Right atrium auricular region (tissue), 2 donors: ENCODE data around the gene MAN1A2. TPM values are rescaled to one million over a fixed set of nuclear protein-coding genes. Genes with fewer than 3 reads are reported as not detected.

Experiments
- DNase-seq: peaks from one replicate; pipeline ENCODE4 v3.0.0-alpha.2; 2019; ENCODE audit warnings: low spot score
- H3K27ac ChIP-seq, 2 donors: fragments of 200-600 bp; sonication (generic); 1 replicate in 1 of 2; 2 replicates in 1 of 2; pipeline ENCODE4 v1.5.1; 2016 to 2019
- H3K27me3 ChIP-seq, 2 donors: fragments of 200-600 bp; sonication (generic); one replicate each; pipeline versions ENCODE4 v1.5.1 to v1.6.0; 2017 to 2019
- H3K36me3 ChIP-seq: fragments of 200-600 bp; sonication (generic); one replicate; pipeline ENCODE4 v1.5.1; 2016
- H3K4me1 ChIP-seq, 2 donors: fragments of 200-600 bp; sonication (generic); one replicate each; pipeline versions ENCODE4 v1.5.1 to v1.6.0; 2017 to 2019
- H3K4me3 ChIP-seq, 2 donors: fragments of 200-600 bp; sonication (generic); 1 replicate in 1 of 2; 2 replicates in 1 of 2; pipeline ENCODE4 v1.5.1; 2017 to 2019; ENCODE audit warnings: mild to moderate bottlenecking in 1 of 2, moderate library complexity in 1 of 2
- H3K9me3 ChIP-seq, 2 donors: fragments of 200-600 bp; sonication (generic); one replicate each; pipeline ENCODE4 v1.5.1; 2019
- total RNA-seq, 2 donors: library from RNA; depleted of rRNA; stranded (reverse); fragments of >200 nt; gene quantifications; one replicate each; pipeline ENCODE4 v1.1.0, GENCODE V29; 2016
- TF ChIP-seq, protein P1 (sequence below), 2 donors: fragments of 200-600 bp; sonication (generic); IDR thresholded peaks; one replicate each; pipeline ENCODE4 v1.5.1; 2019; ENCODE audit warnings: antibody characterized with exemption in 2 of 2

MAN1A2 gene
- 10 to 100 TPM; 26.7 to 52.7 TPM for total RNA-seq

DNA sequence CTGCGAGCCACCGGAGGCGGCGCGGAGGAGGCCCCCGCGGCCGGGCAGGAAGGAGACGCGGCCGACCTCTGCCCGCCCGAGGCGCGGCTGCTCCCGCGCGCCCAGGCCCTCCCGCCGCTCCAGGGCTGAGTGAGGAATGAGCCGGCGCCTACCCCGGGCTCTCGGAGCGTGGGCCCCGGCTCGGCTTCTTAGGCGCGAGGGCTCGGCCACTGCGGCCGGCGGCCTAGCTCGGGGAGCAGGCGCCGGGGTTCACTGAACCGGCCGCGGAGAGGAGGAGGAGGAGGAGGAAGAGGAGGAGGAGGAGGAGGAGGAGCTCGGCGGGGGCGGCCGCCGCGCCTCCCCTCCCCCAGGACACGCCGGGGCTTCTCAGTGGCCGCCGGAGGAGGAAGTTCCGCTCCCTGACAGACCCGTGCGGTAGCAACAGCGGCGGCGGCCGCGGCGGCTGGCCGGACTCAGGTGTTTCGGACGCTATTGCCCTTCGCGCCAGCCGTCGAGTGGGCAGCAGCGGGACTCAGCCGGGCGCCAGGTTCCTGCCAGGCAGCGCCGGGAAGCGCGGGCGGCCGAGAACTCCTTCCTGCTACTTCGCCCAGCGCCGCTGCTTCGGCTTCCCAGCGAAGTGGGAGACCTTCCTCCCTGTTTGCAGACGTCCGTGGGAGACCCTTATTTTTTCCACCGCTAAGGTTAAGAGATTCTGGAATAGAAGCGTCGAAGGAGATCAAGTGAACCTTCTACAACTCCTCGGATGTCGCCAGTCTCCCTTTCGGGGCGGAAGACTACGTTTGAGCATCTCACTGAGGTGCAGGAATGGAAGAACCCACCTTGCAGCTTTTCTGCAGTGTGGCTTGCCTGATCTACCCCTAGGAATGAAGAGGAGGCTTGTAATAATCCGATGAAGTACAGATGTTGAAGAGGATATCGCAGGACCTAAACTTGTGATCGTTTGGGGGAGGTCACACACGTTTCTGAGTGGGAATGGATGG is at the start of gene MAN1A2:
TSS of gene MAN1A2 (plus strand) at position 404 of the 980 bp plus-strand sequence. CDS start 735 bp downstream, outside the sequence.
- Histone ChIP-seq H3K36me3 (no peaks in the 10 kb centered on the region), H3K27ac (peak within 1 kb of the TSS; percentile 95 to 97), H3K9me3 (no peaks in the 10 kb centered on the region), H3K27me3 (no peaks in the 10 kb centered on the region), H3K4me3 (peak within 1 kb of the TSS; percentile 77 to 89), H3K4me1 (peaks cover 0 to 63% of the 10 kb centered on the region in 2 donors)
- peak; percentile 81 for DNase-seq
- TF ChIP-seq, protein P1, sequence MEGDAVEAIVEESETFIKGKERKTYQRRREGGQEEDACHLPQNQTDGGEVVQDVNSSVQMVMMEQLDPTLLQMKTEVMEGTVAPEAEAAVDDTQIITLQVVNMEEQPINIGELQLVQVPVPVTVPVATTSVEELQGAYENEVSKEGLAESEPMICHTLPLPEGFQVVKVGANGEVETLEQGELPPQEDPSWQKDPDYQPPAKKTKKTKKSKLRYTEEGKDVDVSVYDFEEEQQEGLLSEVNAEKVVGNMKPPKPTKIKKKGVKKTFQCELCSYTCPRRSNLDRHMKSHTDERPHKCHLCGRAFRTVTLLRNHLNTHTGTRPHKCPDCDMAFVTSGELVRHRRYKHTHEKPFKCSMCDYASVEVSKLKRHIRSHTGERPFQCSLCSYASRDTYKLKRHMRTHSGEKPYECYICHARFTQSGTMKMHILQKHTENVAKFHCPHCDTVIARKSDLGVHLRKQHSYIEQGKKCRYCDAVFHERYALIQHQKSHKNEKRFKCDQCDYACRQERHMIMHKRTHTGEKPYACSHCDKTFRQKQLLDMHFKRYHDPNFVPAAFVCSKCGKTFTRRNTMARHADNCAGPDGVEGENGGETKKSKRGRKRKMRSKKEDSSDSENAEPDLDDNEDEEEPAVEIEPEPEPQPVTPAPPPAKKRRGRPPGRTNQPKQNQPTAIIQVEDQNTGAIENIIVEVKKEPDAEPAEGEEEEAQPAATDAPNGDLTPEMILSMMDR (IDR thresholded peaks at IDR 0.05): no peak

DNA sequence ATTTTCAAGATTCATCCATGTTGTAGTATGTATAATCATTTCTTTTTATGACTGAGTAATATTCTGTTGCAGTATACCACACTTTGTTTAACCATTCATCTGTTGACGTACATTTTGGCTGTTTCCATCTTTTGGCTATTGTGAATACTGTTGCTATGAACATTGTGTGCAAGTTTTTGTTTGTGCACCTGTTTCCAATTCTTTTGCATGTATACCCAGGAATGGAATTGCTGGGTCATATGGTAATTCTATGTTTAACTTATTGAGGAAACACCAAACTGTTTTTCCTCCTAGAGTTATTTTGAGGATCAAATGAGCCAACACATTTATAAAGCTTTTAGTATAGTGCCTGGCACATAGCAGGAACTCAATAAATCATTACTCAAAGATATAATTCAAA is 49.2 kb upstream of the MAN1A2 start:
- H3K27me3 ChIP-seq: no peaks in the 10 kb centered on the region

DNA sequence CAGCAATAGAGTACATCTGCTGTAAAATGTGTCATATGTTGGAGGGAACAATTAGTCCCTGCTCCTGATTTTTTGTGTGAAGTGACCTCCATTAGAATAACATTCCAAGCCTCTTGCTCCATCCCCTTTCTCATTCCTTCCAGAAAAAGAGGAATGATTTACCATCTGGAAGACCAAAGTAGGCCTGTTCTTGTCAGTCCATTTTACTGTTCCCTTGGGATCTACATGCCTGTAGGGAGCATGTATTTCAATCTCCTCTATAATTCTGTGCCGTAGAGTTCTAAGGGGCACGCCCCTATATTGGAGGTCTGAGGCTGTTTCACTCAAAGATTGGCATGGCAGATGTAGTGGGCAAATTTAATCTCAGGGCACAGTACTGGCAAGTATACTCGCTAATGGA is 48.8 kb upstream of the MAN1A2 start:
- TF ChIP-seq, protein P1 (IDR thresholded peaks at IDR 0.05): no peak
- no peak overlapping the region for H3K27ac ChIP-seq
- DNase-seq: no peak
- peaks cover 0 to 10% of the 10 kb centered on the region in 2 donors for H3K4me1 ChIP-seq
- peaks cover 0 to 4% of the 10 kb centered on the region in 2 donors for H3K9me3 ChIP-seq
- no peak overlapping the region for H3K4me3 ChIP-seq
- H3K27me3 ChIP-seq: no peaks in the 10 kb centered on the region
- H3K36me3 ChIP-seq: no peaks in the 10 kb centered on the region

More for the DNA sequence above, 49.2 kb upstream of the MAN1A2 start:
- Histone ChIP-seq H3K4me1 (peaks cover 0 to 9% of the 10 kb centered on the region in 2 donors), H3K27ac (no peak overlapping the region), H3K4me3 (no peak overlapping the region), H3K9me3 (peaks cover 0 to 4% of the 10 kb centered on the region in 2 donors), H3K36me3 (no peaks in the 10 kb centered on the region)
- DNase-seq: no peak
- TF ChIP-seq, protein P1 (IDR thresholded peaks at IDR 0.05): no peak

DNA sequence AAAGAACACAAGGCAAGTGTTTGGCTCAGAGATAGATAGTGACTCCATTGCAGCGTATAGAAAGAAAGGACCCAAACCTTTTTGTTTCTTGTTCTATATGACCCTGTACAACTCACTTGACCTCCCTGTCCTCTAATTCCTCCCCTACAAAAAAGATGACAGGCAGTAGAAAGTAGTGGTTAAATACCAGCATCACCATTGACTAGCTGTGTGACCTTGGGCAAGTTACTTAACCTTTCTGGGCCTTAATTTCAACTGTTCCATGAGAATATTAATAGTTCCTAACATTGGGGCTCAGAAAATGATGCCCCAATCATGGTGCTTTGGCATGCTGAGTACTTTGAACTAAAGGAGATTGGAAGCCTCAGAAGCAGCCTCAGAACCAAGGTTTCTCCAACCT is 46.7 kb upstream of the MAN1A2 start:
- peaks cover 0 to 10% of the 10 kb centered on the region in 2 donors for H3K4me1 ChIP-seq
- no peaks in the 10 kb centered on the region for H3K36me3 ChIP-seq
- H3K9me3 ChIP-seq: no peaks in the 10 kb centered on the region
- no peaks in the 10 kb centered on the region for H3K27me3 ChIP-seq
- no peak for DNase-seq
- H3K4me3 ChIP-seq: no peak overlapping the region
- TF ChIP-seq, protein P1 (IDR thresholded peaks at IDR 0.05): no peak
- peak overlapping the region in 1 of 2 donors; percentile 79 for H3K27ac ChIP-seq

DNA sequence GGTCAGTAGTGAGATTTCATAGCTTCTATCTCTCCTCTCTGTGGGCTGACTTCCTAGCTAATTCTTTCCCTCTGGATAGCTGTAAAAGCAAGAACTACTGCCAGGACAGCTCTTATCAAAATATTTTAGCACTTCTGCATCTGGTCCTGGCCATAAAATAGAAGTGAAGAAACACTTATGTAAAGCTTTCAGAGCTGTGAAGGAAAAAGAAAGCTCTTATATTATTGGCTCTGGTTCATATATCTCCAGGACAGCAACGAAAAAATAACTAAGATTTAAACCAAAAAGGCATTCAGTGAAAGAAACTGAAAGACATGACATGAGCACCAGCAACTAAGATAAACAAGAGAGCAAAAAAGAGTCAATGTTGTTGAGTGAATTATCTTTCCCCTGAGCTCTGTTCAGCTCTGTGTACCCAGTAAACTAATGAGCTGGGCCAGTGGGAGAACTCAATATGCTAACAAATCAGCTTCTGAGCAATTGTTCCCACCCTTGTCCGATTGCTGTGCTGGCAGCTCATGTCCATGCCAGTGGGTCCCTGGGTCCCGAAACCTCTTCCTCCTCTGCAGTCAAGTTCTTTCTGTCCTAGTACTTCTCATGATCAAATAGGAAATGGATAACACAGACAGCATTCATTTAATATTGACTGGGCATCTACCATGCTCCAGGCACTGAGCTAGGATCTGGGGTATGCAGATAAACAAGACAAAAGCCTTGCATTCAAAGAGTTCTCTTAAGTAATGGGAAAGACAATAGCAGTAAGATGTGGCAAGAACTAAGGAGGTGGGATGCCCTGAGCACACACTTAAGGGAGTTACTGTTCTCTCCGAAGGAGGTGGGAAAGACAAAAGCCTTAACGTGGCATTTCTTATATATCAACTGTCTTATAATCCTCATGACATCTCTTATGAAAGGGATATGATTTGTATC is 45.3 kb upstream of the MAN1A2 start:
- no peak for DNase-seq
- Histone ChIP-seq H3K9me3 (no peaks in the 10 kb centered on the region), H3K27ac (peak overlapping the region; percentile 51 to 79), H3K4me1 (peaks cover 0 to 10% of the 10 kb centered on the region in 2 donors), H3K4me3 (no peak overlapping the region), H3K27me3 (no peaks in the 10 kb centered on the region), H3K36me3 (no peaks in the 10 kb centered on the region)
- TF ChIP-seq, protein P1 (IDR thresholded peaks at IDR 0.05): no peak
